ENCODE results near the gene CEP83.

Gene CEP83

GRCh38 chr12:94261119-94261518, 198.5 kb downstream of the CEP83 start:
- no peak overlapping the region for H3K27ac ChIP-seq
- no peak for TF ChIP-seq ZFX (IDR thresholded peaks at IDR 0.05; ENCODE audit: borderline replicate concordance)
- TF ChIP-seq CTCF (IDR thresholded peaks at IDR 0.05): no peak

GRCh38 chr12:94260717-94261116, 198.9 kb downstream of the CEP83 start:
- H3K27ac ChIP-seq: no peak overlapping the region

DNA sequence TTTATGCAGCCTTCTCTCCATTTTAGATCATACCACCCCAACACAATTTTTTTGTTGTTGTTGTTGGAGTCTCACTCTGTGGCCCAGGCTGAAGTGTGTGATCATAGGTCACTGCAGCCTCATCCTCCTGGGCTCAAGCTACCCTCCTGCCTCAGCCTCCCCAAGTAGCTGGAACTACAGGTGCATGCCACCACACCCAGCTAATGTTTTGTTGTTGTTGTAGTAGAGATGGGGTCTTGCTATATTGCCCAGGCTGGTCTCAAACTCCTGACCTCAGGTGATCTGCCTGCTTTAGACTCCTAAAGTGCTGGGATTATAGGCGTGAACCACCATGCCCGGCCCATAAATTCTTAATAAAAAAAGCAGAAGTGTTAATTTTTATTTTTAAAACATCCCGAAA, 199.7 kb downstream of the CEP83 start:
- H3K27ac ChIP-seq: no peak overlapping the region
- no peak for TF ChIP-seq CTCF (IDR thresholded peaks at IDR 0.05)
- TF ChIP-seq ZFX (IDR thresholded peaks at IDR 0.05; ENCODE audit: borderline replicate concordance): no peak

More at GRCh38 chr12:94260717-94261116, 198.9 kb downstream of the CEP83 start:
- TF ChIP-seq ZFX (IDR thresholded peaks at IDR 0.05; ENCODE audit: borderline replicate concordance) (no peak), CTCF (IDR thresholded peaks at IDR 0.05) (no peak)

GRCh38 chr12:94258593-94258992, 201.1 kb downstream of the CEP83 start:
- TF ChIP-seq CTCF (IDR thresholded peaks at IDR 0.05) (no peak), ZFX (IDR thresholded peaks at IDR 0.05; ENCODE audit: borderline replicate concordance) (no peak)
- no peak overlapping the region for H3K27ac ChIP-seq
